CD1c-positive myeloid dendritic cell (primary cell): Measurements from ENCODE around the gene HDAC8.

Experiments
- DNase-seq: peaks from one replicate; pipeline ENCODE4 v3.0.0-alpha.2; 2016; ENCODE audit errors: extremely low spot score

Gene HDAC8

GRCh38 chrX:72376124-72376523 lies 196.5 kb downstream of the HDAC8 start:
- no peak for DNase-seq

- DNase-seq = no peak
Observed at GRCh38 chrX:72373136-72373535, 199.5 kb downstream of the HDAC8 start.

- DNase-seq = no peak
Observed at GRCh38 chrX:72372735-72373134, 199.9 kb downstream of the HDAC8 start.

- DNase-seq = no peak
Observed at GRCh38 chrX:72371405-72371804, 201.2 kb downstream of the HDAC8 start.

- DNase-seq = no peak
Observed at GRCh38 chrX:72368796-72369195, 203.8 kb downstream of the HDAC8 start.

- DNase-seq = no peak
Observed at GRCh38 chrX:72367516-72367915, 205.1 kb downstream of the HDAC8 start.

GRCh38 chrX:72366701-72367454 lies 205.8 kb downstream of the HDAC8 start:
- DNase-seq = no peak

GRCh38 chrX:72366178-72366577 lies 206.5 kb downstream of the HDAC8 start:
- no peak for DNase-seq

GRCh38 chrX:72365126-72365525 lies 207.5 kb downstream of the HDAC8 start:
- no peak for DNase-seq

GRCh38 chrX:72360326-72360725 lies 212.3 kb downstream of the HDAC8 start:
- DNase-seq = no peak

- DNase-seq = no peak
Observed at GRCh38 chrX:72358313-72358712, 214.3 kb downstream of the HDAC8 start.

GRCh38 chrX:72352786-72353185 lies 219.9 kb downstream of the HDAC8 start:
- no peak for DNase-seq

- no peak for DNase-seq
Observed at GRCh38 chrX:72351606-72352334, 220.9 kb downstream of the HDAC8 start.

GRCh38 chrX:72349190-72349589 lies 223.5 kb downstream of the HDAC8 start:
- DNase-seq = no peak

GRCh38 chrX:72348247-72348979 lies 224.2 kb downstream of the HDAC8 start:
- no peak for DNase-seq

GRCh38 chrX:72347366-72347765 lies 225.3 kb downstream of the HDAC8 start:
- no peak for DNase-seq

- no peak for DNase-seq
Observed at GRCh38 chrX:72346302-72346949, 226.2 kb downstream of the HDAC8 start.

GRCh38 chrX:72340626-72341025 lies 232.0 kb downstream of the HDAC8 start:
- DNase-seq = no peak

- no peak for DNase-seq
Observed at GRCh38 chrX:72340041-72340440, 232.6 kb downstream of the HDAC8 start.

- no peak for DNase-seq
Observed at GRCh38 chrX:72330131-72330530, 242.5 kb downstream of the HDAC8 start.

- DNase-seq = no peak
Observed at GRCh38 chrX:72326605-72327300, 245.9 kb downstream of the HDAC8 start.
